ENCODE measurements around the gene MAP4K3.

Gene MAP4K3

DNA sequence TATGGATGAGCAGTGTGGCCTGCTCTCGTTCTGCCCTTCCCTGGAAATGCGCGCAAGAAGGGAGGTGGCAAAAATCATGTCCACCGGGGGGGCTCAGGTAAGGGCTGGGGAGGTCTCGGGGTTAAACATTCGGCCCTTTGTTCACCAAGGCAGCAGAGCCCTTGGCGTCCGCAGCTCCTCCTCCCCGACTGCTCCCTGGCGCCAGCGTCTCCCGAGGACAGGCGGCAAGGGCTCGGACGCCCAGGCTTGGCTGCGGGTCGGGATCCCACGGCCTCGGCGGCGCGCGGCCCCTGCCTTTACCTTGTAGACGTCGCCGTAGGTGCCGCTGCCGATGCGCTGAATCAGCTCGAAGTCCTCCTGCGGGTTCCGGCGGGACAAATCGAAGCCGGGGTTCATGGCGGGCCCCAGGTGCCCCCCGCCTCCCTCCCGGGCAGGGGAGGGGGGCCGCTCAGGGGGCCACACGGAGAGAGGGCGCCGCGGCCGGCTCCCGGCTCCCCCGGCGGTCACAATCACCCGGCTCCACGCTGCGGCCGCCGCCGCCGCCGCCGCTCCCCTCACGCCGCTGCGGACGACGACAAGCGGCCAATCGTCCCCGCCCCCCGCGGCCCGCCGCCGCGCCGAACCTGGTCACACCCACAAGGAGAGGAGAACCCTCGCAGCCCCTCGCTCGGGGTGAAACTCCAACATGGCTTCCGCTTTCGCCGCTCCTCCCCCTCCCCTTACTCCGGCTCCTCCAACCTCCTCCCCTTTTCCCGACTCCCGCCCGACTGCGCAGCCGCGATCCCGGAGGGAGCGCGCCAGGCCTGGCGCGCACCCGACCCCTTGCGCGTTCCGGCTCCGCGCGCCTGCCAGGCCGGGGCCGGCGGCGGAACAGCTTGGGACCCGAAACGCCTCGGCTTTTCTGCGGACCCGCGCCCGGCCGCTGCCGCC, at the start of gene MAP4K3:
Gene MAP4K3, minus strand, starts transcription at position 694 of the 930 bp plus-strand sequence. Its CDS starts 298 bp downstream, at position 396.
- DNase-seq: peak; percentile 93 to 98

DNA sequence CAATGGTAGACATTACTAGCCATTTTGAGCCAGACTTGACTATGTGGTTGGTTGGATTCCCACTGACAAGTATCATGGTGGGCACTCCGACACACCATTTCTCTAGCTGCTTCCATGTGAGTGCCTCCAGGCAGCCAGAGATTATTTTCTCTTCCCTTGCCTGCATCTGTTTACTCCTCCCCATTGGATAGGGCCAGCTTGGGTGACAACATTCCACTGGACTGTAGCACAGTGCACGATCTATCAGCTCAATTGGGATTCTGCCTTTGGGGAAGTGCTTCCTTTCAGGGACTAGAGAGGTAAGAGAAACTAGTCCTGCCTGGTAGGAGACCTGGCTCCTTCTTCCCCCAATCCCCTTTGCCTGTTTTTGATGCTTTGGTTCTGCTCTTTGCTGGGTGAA, 49.0 kb upstream of the MAP4K3 start:
- no peak for DNase-seq

DNA sequence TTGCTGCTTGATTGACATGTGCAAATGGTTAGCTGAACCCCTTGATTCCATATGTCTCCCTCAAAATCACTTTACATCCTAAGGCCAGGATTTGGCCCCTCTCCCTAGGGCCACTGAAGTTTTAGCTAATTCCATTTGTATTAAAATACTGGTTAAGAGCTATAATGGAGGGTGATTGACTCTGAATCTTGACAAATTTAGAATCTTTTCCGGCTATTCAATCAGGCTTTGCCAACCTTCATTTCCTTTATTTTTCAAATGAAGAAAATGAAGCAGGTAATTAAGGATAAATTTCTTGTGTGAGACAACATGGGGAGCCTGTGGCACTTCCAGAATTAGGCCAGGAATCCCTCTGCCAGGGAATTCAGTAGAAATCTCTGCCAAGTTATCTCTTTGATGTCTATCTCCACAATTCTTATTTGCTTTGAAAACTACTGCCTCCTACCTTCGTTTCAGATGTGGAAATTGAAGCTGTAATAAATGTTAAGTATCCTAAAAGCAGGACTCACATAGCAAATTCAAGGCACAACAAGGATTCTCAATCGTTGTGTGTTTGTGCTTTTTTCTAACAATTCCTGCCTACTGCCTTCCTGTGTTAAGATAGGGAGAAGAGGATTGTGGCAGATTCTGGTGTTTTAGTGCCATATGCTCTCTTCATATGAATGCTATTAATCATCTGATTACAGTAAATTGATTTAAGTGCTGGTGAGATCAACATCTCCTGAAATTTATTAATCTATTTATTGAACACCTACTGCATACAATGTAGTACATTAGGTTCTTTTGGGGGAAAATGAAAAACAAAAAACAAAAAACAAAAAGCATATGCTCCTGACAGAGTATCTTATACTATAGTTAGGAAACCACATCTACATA, 47.8 kb upstream of the MAP4K3 start:
- DNase-seq: no peak

DNA sequence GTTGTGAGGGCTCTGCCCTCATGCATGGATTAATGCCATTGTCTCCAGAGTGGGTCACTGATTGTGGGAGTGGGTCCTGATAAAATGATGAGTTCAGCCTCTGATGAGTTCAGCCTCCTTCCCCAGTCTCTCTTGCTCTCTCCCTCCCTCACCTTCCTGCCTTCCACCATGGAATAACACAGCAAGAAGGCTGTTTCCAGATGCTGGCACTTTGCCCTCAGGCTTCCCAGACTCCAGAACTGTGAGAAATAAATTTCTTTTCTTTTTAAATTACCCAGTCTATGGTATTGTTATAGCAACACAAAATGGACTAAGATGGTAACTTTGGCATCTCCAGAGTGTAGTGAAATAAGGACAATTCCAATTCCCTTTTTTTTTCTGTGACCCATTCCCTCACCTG, 47.1 kb upstream of the MAP4K3 start:
- no peak for DNase-seq

DNA sequence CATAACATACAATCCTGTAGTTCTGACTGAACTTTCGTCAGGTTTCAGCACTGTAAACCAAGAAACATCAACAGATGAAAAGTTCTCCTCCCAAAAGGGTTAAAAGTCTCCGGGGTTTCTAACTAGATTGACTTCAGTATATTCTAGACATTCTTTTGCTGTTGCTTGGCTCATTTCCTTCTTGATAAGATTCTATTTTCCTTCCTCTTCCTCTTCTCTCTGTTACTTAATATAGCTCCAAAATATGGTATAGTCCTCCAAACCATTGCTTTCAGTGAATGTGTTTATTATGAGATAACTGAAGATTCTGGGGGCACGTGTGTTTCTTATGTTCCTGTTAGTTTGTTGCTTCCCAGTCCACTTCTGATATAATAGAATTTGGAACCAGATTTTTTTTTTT, 46.4 kb upstream of the MAP4K3 start:
- DNase-seq: no peak

DNA sequence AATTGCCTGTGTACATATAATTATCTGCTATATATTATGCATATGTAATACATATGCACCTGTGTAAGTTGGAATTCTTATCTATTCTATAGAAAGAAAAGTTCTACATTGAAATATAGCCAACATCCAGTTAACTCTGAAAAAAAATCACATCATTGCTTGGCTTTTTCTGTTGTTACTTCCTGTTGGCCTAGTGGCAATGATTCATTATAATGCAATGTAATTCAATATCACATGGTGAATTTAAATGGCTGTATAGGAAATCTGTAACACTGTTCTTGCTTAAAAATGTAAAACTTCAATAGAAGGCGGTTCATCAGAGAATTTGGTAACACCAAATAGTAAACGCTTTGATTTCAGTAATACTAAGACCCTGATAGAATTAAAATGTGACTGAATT, 44.5 kb upstream of the MAP4K3 start:
- no peak for DNase-seq

DNA sequence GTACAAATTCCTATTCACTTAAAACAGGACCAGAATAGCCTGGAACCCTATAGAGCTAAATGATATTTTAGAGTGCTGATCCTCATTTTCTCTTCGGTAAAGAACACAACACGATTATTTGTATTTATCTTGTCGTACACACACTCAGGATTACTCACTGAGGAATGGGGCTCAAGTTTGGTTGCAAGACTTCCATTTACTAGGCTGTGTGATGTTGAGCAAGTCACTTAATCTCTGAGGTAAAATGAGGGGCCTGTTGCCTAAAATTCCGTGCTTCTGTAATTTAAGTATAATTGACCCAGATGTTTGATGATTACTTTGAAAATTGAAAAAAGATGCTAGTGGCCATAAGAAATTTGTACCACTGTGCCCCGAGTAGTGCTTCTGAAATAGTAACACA, 42.6 kb upstream of the MAP4K3 start:
- DNase-seq: no peak

DNA sequence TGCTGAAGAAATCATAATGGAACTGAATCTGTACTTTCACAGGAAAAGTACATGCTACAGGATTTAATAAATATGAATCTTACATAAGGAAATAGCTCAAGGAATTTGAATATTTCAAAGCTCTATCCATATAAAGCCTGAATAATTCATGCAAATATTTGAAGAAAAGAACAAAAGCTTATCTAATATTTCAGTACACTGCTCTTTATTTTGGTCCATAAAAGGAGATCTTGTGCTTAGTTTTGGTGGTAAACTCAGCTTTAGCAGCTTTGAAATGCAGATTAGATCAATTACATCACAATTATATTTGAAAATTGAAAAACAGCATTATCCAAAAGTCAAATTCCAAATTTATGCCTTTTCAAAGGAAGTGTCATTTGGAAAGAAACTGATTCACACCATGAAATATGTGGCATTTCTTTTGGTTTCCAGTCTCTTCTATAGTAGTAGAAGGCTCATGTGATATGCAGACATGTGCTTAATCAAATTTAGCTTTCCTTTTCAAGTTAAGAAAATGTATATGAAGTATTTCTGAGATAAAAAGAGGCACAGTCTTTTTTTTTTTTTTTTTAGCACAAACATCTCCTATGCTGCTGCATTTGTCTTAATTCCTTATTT, 42.1 kb upstream of the MAP4K3 start:
- DNase-seq: no peak

DNA sequence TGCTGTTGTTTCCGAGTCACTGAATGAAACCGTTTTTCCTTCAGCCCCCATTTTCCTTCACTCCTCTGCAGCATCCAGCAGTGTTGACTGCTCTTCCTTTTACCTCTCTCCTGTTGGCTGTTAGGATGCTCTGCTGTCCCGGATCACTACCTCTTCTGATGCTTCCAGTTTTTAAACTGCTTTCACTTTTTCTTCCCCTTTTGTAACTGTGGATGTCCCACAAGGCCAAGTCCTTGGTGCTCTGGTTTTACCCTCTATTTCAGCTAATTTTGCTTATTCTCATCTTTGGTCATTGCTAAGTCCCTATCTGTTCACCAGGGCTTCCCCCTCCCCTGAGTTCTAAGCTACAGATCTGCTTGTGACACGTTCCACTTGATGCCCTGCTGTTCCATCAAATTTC, 39.4 kb upstream of the MAP4K3 start:
- DNase-seq: no peak

DNA sequence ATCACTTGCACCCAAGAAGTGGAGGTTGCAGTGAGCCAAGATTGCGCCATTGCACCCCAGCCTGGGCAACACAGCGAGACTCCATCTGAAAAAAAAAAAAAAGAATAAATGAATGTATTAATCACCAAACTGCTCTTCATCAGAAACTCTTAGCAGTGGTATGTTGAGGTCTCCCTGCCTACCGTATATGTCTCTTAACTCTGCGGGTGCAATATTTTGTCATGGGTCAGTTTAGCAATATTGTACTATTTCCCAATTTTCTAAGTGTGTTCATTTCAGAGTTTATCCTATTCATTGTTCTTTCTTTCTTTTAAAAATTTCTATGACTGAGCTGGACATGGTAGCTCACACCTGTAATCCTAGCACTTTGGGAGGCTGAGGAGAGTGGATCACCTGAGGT, 37.9 kb upstream of the MAP4K3 start:
- no peak for DNase-seq

DNA sequence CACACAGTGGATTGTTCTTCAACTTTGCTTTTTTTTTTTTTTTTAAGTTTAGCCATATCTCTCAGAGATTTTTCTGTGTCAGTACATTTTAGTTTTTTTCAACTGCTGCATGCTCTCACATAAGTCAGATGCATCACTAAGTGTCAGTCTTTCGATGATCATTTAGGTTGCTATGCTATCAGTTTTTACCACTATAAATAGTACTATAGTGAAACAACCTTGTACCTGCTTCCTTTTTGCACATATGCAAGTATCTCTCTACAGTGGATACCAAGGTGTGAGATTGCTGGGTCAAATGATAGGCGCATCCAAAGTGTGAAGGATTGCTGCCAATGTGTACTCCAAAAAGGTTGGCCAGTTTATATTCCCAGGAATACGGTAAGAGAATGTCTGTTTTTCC, 33.5 kb upstream of the MAP4K3 start:
- DNase-seq: no peak

DNA sequence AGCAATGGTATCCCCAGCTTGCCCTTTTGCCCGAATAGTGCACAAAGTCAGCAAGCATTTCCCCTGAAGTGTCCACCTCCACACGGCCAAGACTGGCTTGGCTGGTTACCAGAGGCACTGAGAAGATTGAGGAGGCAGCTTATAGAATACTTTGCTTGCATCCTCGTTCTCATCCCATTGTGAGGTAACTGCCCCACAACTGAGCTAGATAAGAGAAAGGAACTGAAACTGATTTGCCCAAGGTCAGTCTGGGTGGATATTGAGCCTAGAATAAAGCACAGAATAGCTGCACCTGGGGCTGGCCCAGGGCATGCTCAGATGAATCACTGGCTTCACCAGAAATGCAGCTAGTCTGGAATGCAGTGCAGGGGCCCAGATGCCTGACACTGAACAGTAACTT, 32.7 kb upstream of the MAP4K3 start:
- DNase-seq: no peak

DNA sequence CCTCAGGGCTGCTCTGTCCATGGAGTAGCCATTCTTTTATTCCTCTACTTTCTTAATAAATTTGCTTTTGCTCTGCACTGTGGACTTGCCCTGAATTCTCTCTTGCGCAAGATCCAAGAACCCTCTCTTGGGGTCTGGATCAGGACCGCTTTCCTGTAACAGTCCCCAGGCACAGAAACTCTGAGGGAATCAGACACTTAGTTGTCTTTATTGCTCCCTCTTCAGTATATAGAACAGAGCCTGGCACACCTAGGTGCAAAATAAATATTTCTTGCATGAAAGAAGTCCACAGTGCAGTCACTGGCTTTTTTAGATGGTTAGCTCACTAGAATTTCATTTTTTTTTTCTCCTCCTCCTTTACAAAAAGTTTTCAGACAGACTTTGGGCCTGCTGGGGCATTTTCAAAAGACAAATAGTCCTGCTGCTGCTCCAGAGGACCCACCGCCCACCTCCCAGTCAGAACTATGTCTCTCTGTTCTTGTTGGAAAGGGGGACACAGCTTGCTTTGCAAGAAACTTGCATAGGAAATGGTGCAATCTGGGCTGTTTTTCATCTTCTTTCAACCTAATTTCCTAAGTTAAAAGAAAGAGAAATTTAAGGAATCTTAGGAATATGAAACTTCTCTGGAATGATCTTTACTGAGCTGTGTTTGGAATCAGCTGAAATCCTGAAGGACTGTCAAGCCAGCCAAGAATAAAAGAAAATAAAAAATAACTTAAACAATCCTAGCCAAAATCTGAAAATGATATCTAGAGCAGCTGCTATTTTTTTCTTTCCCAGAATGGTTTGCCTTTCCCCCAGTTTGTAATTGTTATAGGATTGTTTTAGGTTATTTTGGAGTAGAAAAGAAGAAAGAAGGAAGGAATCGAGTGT, 31.7 kb upstream of the MAP4K3 start:
- DNase-seq: no peak

DNA sequence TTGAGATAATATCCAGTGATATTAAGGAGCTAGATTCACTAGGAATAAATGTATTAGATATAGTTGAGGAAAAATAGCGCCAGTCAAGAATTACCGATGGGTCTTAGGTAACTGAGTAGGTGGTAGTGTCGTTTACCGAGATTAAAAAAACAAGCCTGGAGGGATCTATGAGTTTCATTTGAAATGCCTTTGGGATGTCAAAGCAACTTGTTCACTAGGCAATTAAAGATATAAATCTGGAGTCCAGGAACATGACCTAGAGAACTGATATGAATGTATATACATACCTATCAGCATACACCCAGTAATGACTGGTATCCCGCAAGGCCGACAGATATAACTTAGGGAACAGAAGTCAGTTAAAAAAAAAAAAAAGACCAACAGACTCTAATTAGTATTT, 29.2 kb upstream of the MAP4K3 start:
- no peak for DNase-seq

DNA sequence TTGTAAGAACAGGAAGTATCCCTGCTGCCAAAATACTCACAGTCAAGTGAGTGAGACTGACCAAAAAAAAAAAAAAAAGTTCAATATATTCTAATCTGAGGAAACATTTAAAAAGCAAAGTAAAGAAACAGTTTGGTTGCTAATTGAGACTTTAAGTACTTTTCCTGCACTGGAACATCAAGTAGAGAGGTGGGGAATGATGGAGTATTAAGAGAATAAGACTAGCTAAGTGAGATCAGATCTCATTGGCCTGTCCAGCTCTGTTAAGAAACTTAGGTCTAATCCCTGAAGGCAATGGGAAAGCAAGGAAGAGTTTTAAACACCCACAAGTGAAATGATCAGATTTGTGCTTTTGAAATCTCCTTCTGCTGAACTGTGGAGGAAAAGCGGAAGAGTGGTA, 27.8 kb upstream of the MAP4K3 start:
- no peak for DNase-seq

DNA sequence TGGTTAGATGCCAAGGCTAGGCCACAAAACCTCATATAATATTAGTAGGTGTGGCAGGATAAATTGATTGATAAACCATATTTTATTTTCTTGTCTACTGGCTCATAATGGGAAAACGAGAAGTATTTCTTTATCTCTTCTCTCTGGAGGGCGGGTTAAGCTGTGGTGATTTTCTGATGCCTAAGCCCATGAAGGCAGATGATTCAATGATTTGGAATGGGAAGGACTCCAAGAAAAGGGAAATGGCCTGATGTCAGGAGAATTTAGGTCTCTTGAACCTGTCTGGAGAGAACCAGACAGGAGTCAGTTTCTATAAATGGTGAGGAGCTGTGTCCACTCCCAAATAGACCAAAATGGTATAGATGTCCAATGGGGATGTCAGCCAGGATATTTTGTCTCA, 18.7 kb upstream of the MAP4K3 start:
- no peak for DNase-seq

DNA sequence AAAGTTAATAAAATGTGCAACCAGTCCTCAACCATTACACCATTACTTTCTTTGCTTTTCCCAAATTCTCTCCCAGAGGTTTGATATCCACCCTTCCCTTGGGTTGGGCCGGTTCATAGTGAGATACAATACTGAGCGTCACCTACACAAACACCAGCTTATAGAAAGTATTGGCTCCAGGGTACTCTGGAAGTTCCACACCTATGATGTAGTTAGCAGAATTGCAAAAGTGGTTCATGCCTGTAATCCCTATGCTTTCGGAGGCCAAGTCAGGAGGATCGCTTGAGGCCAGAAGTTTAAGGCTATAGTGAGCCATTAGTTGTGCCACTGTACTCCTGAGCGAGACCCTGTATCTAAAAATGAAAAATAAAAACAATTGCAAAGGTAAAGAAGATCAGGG, 15.3 kb upstream of the MAP4K3 start:
- no peak for DNase-seq

DNA sequence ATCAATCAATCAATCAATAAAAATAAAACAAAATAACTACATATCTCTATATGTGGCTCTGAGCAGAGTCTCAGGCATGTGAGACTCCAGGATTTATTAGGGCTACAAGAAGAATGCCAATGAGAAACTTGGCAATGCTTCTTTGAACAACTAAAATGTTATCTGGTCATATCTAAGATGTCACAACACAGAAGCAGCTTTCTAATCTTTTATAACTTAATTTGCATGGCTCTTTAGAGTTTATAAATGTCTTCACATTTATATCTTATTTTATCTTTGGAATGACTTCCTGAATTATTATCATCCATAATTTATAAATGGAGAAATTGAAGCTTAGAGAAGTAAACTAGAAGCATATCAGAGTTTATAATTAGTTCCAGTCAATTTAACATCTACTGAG, 14.9 kb upstream of the MAP4K3 start:
- DNase-seq: no peak

DNA sequence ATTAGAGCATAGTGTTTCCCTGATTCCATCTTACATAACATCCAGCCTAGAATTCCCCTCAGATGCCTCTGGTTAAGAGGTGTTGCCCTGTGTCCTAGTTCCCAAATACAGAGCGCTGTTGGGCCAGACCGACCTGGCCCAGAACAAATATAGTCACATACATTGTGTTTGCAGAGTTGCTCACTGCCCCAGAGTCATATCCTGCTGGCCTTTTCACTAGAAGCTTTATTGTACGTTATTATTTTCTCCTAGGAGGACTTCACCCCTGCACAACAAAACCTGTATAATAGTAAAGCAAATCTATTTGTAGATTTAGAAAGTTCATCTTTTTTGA, 11.1 kb upstream of the MAP4K3 start:
- DNase-seq: no peak

DNA sequence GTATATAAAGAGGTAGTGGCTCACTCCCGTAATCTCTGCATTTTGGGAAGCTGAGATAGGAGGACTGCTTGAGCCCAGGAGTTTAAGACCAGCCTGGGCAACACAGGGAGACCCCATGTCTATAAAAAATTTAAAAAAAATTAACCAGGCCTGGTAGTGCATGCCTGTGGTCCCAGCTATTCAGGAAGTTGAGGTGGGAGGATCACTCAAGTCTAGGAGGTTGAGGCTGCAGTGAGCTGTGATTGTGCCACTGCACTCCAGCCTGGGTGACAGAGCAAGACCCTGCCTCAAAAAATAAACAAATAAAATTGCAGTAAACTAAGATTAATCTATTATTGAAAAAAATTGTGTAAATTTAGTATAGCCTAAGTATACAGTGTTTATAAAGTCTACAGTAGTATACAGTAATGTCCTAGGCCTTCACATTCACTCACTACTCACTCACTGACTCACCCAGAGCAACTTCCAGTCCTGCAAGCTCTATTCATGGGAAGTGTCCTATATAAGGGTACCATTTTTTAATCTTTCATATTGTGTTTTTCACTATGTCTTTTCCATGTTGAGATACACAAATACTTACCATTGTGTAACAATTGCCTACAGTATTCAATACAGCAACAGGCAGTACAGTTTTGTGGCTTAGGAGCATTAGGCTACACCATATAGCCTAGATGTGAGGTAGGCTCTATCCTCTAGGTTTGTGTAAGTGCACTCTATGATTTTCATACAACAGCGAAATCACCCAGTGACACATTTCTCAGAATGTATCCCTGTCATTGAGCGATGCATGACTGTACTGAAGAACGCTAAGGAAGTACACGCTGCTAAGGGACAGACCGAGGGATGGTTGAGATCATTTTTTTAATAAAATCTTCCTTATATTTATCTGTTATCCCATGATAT, 10.4 kb upstream of the MAP4K3 start:
- no peak for DNase-seq

DNA sequence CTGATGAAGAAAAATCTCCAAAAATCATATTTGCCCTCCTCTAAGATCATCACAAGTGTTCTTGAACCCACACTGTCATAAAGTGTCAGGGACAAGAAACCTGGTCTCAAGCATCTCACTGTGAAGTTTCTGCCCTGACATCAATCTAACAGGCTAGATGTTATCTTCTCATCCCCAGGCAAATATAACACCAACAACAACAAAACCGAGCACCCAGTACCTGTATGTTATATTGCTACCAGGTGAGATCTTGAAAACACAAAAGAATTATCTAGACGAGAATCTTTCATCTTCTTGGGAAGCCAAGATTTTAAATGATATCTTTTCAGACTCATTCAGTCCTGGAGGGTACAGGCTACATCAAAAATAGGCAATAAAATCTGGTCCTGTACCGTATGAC, 8.8 kb upstream of the MAP4K3 start:
- DNase-seq: no peak

DNA sequence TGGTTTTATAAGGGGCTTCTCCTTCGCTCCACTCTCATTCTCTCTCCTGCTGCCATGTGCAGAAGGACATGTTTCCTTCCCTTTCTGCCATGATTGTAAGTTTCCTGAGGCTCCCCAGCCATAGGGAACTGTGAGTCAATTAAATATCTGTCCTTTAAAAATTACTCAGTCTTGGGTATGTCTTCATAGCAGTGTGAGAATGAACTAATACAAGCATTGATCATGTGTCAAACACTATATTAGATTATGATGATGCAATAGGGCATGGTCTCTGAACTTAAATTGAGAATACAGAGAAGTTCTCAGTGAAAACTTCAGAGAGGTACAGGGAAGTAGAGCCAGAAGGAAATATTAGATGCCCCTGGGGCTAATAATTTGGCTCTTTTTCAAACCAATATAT, 5.9 kb upstream of the MAP4K3 start:
- DNase-seq: no peak

All from NCI-H187 (cell line).